ENCODE data around the gene CTXN1. TPM values are rescaled to one million over a fixed set of nuclear protein-coding genes. Genes with fewer than 3 reads are reported as not detected.
"Not testable (repeated sequence)": the region's sequence is repeated elsewhere in the genome, so short reads cannot be mapped to it uniquely, and the experiment has no call there.

Gene CTXN1
- total RNA-seq, 1 experiment from 2014 or later, result 71.7 TPM

DNA sequence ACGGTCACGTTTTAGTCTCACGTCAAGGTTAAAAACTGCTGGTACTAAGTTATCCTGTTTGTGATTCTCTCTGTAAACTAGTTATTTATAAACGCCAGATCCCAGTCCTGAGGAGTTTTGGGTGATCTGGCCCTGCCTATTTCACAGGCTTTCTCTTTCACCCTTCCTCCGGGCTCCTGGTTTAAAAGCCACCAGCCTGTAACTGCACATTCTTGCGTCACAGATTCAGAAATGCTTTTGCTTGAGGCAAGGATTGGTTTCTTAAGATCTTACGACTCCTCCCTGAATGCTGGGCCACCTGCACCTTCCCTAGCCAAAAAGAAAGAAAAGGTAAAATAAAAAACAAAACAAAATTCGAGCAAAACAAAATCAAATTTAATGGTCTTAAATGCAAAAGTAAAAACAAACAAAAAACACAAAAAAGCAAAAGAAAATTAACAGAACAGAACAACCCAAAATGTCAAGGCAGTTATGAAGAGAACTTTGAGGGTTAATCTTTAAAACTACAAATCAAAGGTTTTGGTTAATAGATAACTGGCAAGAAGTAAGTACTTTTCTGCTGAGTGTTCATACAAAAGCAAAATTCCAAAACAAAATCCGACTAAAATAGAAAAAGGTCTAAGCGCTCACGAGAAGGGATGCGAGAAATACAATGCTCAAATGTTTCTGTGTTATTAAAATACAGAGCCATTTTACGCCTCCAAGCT, 36.1 kb upstream of the CTXN1 start:
- Histone ChIP-seq H3K36me3 (ENCODE audit: insufficient read depth, low read length, poor library complexity, severe bottlenecking) (peaks cover 55% of the 10 kb centered on the region), H3K27ac (ENCODE audit: low read depth, low read length, poor library complexity, severe bottlenecking) (no peak overlapping the region), H3K27me3 (replicated peaks; ENCODE audit: insufficient read depth, low read depth, low read length, poor library complexity) (no peaks in the 10 kb centered on the region), H3K4me3 (ENCODE audit: low read depth, low read length, poor library complexity, severe bottlenecking) (no peak overlapping the region), H3K4me1 (ENCODE audit: insufficient read depth, low read length, poor library complexity, severe bottlenecking) (no peaks in the 10 kb centered on the region), H3K9me3 (ENCODE audit: low read depth, low read length, poor library complexity, severe bottlenecking) (no peaks in the 10 kb centered on the region)
- TF ChIP-seq, protein P1, sequence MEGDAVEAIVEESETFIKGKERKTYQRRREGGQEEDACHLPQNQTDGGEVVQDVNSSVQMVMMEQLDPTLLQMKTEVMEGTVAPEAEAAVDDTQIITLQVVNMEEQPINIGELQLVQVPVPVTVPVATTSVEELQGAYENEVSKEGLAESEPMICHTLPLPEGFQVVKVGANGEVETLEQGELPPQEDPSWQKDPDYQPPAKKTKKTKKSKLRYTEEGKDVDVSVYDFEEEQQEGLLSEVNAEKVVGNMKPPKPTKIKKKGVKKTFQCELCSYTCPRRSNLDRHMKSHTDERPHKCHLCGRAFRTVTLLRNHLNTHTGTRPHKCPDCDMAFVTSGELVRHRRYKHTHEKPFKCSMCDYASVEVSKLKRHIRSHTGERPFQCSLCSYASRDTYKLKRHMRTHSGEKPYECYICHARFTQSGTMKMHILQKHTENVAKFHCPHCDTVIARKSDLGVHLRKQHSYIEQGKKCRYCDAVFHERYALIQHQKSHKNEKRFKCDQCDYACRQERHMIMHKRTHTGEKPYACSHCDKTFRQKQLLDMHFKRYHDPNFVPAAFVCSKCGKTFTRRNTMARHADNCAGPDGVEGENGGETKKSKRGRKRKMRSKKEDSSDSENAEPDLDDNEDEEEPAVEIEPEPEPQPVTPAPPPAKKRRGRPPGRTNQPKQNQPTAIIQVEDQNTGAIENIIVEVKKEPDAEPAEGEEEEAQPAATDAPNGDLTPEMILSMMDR (conservative IDR thresholded peaks at IDR 0.05; ENCODE audit: low read depth, low read length), result no peak
- no peak for TF ChIP-seq EZH2 (IDR thresholded peaks at IDR 0.05; ENCODE audit: borderline replicate concordance, low read depth, low read length, poor library complexity, severe bottlenecking)
- DNase-seq (ENCODE audit: low spot score), result no peak
- POLR2A ChIA-PET (ENCODE audit: low non-redundant PET), result no interaction called here
- no TSS peak for BruUV-seq (replicated peaks)
- intact Hi-C loops (cut with micrococcal nuclease; ENCODE audit: unreplicated experiment), result no loop called here
- CTCF ChIA-PET, result interaction anchor here (0.5 kb wide), 1 partner anchor 291 kb away, joined by 13 read pairs; no protein-coding TSS in a partner anchor

DNA sequence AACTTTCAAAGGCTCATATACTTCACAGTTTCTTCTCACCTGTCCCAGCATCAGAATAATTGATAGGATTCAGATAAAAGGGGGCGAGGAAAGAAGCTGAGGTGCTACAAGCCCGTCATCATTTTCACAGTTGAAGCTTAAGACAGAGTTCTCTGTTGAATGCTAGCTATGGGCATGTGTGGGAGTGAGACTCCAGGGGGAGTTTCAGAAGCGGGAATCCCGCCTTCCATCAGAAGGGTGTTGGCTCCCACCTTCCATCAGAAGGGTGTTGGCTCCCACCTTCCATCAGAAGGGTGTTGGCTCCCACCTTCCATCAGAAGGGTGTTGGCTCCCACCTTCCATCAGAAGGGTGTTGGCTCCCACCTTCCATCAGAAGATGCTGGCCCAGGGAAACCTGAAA, 35.1 kb upstream of the CTXN1 start:
- BruUV-seq (replicated peaks); intact Hi-C loops (cut with micrococcal nuclease; ENCODE audit: unreplicated experiment); H3K4me1 ChIP-seq (ENCODE audit: insufficient read depth, low read length, poor library complexity, severe bottlenecking); CTCF ChIA-PET; POLR2A ChIA-PET (ENCODE audit: low non-redundant PET); DNase-seq (ENCODE audit: low spot score); H3K4me3 ChIP-seq (ENCODE audit: low read depth, low read length, poor library complexity, severe bottlenecking); H3K27ac ChIP-seq (ENCODE audit: low read depth, low read length, poor library complexity, severe bottlenecking); H3K27me3 ChIP-seq (replicated peaks; ENCODE audit: insufficient read depth, low read depth, low read length, poor library complexity); H3K9me3 ChIP-seq (ENCODE audit: low read depth, low read length, poor library complexity, severe bottlenecking): not testable (repeated sequence)
- peaks cover 46% of the 10 kb centered on the region for H3K36me3 ChIP-seq (ENCODE audit: insufficient read depth, low read length, poor library complexity, severe bottlenecking)

DNA sequence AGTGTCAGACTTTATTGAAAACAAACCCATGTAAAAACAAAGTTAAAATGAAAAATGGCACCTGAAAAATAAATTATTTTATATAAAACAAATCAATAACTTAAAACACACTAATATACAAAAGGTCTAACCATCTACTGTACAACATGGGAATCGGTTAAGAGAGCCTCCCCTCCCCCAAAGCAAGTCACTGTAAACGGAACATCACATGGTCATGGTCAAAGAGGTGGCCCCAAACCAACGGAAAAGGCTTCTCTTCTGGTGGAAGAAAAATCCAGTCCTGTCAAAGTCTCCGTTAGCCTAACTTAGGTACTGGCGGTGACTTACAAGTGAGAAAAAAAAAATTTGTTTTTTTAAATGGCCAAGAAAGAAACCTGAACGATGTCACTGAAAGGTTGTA, 33.3 kb upstream of the CTXN1 start:
- DNase-seq (ENCODE audit: low spot score), result no peak
- intact Hi-C loops (cut with micrococcal nuclease; ENCODE audit: unreplicated experiment), result no loop called here
- Histone ChIP-seq H3K27ac (ENCODE audit: low read depth, low read length, poor library complexity, severe bottlenecking) (no peak overlapping the region), H3K27me3 (replicated peaks; ENCODE audit: insufficient read depth, low read depth, low read length, poor library complexity) (no peaks in the 10 kb centered on the region), H3K4me1 (ENCODE audit: insufficient read depth, low read length, poor library complexity, severe bottlenecking) (no peaks in the 10 kb centered on the region), H3K36me3 (ENCODE audit: insufficient read depth, low read length, poor library complexity, severe bottlenecking) (peaks cover 33% of the 10 kb centered on the region), H3K9me3 (ENCODE audit: low read depth, low read length, poor library complexity, severe bottlenecking) (no peaks in the 10 kb centered on the region), H3K4me3 (ENCODE audit: low read depth, low read length, poor library complexity, severe bottlenecking) (no peak overlapping the region)
- TF ChIP-seq, protein P1 (conservative IDR thresholded peaks at IDR 0.05; ENCODE audit: low read depth, low read length), result no peak
- no peak for TF ChIP-seq EZH2 (IDR thresholded peaks at IDR 0.05; ENCODE audit: borderline replicate concordance, low read depth, low read length, poor library complexity, severe bottlenecking)
- no TSS peak for BruUV-seq (replicated peaks)
- ChIA-PET CTCF (no interaction called here), POLR2A (ENCODE audit: low non-redundant PET) (no interaction called here)

DNA sequence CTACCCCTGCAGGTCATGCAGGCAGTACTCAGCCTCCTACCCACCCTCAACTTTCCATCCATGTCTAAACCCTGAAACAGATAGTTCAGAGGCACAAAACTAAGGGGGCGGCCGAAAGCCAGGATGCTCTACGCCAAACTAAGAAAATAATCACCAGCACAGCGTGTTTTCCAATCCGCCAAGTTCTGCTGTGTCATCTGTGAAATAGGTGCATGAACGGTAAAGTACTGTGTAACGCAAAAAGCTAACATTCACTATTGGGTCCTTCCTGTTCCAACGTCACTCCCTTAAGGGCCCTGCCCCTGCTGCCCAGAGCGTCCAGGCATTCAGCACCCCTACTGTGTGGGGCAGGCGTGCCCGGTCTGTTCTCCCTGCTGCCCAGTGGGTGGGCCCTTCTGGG, 29.8 kb upstream of the CTXN1 start:
- DNase-seq (ENCODE audit: low spot score), result no peak
- Histone ChIP-seq H3K27me3 (replicated peaks; ENCODE audit: insufficient read depth, low read depth, low read length, poor library complexity) (no peaks in the 10 kb centered on the region), H3K9me3 (ENCODE audit: low read depth, low read length, poor library complexity, severe bottlenecking) (no peaks in the 10 kb centered on the region), H3K4me1 (ENCODE audit: insufficient read depth, low read length, poor library complexity, severe bottlenecking) (no peaks in the 10 kb centered on the region), H3K27ac (ENCODE audit: low read depth, low read length, poor library complexity, severe bottlenecking) (no peak overlapping the region), H3K4me3 (ENCODE audit: low read depth, low read length, poor library complexity, severe bottlenecking) (no peak overlapping the region), H3K36me3 (ENCODE audit: insufficient read depth, low read length, poor library complexity, severe bottlenecking) (peaks cover 7% of the 10 kb centered on the region)
- POLR2A ChIA-PET (ENCODE audit: low non-redundant PET), result no interaction called here
- TF ChIP-seq, protein P1 (conservative IDR thresholded peaks at IDR 0.05; ENCODE audit: low read depth, low read length), result no peak
- no peak for TF ChIP-seq EZH2 (IDR thresholded peaks at IDR 0.05; ENCODE audit: borderline replicate concordance, low read depth, low read length, poor library complexity, severe bottlenecking)
- CTCF ChIA-PET, result no interaction called here
- no TSS peak for BruUV-seq (replicated peaks)
- intact Hi-C loops (cut with micrococcal nuclease; ENCODE audit: unreplicated experiment), result no loop called here
